Activated T-helper 17 cell treated with anti-CD3 and anti-CD28 coated beads, Interleukin-2, amount 50 U/mL, for 72 hours (primary cell): Measurements from ENCODE around the gene SUSD4. TPM values are rescaled to one million over a fixed set of nuclear protein-coding genes. Genes with fewer than 3 reads are reported as not detected.

ENCODE experiments used
- ATAC-seq: fragments of 150-1000 bp; cut with Tn5 transposase; replicated peaks from 2 replicates; pipeline ENCODE4 v1.10.0; 2021; ENCODE audit warnings: mild to moderate bottlenecking, moderate library complexity
- H3K27ac Mint-ChIP-seq: one replicate; pipeline ENCODE4 v1.8.0; 2022; ENCODE audit warnings: mixed read lengths
- H3K27me3 Mint-ChIP-seq: one replicate; pipeline ENCODE4 v1.8.0; 2022; ENCODE audit warnings: mixed read lengths
- H3K36me3 Mint-ChIP-seq: one replicate; pipeline ENCODE4 v1.8.0; 2022; ENCODE audit warnings: low read depth, mild to moderate bottlenecking, mixed read lengths
- H3K4me1 Mint-ChIP-seq: one replicate; pipeline ENCODE4 v1.8.0; 2022; ENCODE audit warnings: mixed read lengths
- H3K4me3 Mint-ChIP-seq: one replicate; pipeline ENCODE4 v1.8.0; 2022; ENCODE audit warnings: mild to moderate bottlenecking, mixed read lengths
- H3K9me3 Mint-ChIP-seq: one replicate; pipeline ENCODE4 v1.8.0; 2022; ENCODE audit warnings: mixed read lengths
- total RNA-seq, 2 donors: library from RNA; stranded (reverse); gene quantifications; one replicate each; pipeline ENCODE4 v1.2.3, GENCODE V29; 2022

Gene SUSD4
- total RNA-seq, 2 donors from 2014 or later: 0.11 to 0.42 TPM

DNA sequence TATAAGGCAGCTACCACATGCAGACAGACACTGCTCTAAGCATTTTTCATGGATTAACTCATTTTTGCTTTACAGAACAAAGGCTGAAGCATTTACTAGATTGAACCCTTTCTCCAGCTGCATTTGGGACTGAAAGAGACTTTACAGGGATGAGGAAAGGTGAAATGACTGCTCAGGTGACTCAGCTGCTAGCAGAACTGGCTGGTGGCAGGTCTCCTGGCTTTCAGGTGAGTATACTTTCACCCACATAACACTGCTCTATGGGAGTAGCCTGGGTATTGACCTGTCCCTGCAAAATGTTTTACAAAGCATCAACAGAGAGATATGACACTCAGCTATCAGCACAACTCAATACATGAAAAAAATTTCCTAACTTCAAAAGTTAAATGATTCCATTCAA lies 26.6 kb upstream of the SUSD4 start:
- ATAC-seq: no peak
- peaks cover 18% of the 10 kb centered on the region for H3K27me3 Mint-ChIP-seq
- no peak overlapping the region for H3K27ac Mint-ChIP-seq
- H3K4me3 Mint-ChIP-seq: no peak overlapping the region
- no peaks in the 10 kb centered on the region for H3K9me3 Mint-ChIP-seq
- H3K4me1 Mint-ChIP-seq: no peaks in the 10 kb centered on the region
- H3K36me3 Mint-ChIP-seq: no peaks in the 10 kb centered on the region

DNA sequence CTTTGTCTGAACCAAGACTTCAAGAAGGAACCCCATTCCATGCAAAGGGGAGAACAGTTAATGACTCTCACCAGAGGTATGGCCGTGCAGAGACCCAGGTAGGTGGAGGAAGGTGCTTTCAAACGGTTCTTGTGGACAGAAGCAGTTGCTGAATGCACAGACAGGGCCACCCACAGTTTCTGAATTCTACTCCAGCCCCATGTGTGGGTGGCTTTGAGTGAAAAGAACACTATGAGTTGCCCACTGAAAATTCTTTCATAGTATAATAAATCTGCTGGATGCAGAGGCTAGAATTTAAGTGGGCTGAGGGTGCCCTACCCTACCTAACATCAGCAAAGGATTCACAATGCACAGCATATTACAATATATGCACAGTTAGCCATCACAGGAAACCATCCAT lies 22.0 kb upstream of the SUSD4 start:
- Mint-ChIP-seq H3K4me1 (no peaks in the 10 kb centered on the region), H3K4me3 (no peak overlapping the region), H3K27ac (no peak overlapping the region), H3K27me3 (peaks cover 3% of the 10 kb centered on the region), H3K36me3 (no peaks in the 10 kb centered on the region), H3K9me3 (no peaks in the 10 kb centered on the region)
- no peak for ATAC-seq

DNA sequence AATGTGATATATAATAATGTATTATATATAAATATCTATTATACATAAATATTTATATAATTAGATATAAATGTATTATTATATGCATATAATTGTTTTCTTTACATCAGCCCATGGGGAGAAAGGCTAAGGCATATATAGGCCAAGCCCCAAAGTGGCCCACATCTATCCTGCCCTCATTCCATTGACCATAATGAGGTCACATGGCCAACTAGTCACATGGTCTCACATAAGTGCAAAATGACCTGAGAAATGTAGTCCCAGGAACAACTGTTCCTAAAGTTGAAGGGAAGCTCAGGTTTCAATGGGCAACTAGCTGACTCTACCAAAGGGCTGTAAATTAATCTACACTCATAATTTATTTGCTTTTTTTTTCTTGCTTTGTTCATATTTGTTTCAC lies 14.8 kb upstream of the SUSD4 start:
- H3K4me3 Mint-ChIP-seq: no peak overlapping the region
- no peak overlapping the region for H3K27ac Mint-ChIP-seq
- no peak for ATAC-seq
- no peaks in the 10 kb centered on the region for H3K4me1 Mint-ChIP-seq
- H3K36me3 Mint-ChIP-seq: no peaks in the 10 kb centered on the region
- peaks cover 3% of the 10 kb centered on the region for H3K27me3 Mint-ChIP-seq
- no peaks in the 10 kb centered on the region for H3K9me3 Mint-ChIP-seq

DNA sequence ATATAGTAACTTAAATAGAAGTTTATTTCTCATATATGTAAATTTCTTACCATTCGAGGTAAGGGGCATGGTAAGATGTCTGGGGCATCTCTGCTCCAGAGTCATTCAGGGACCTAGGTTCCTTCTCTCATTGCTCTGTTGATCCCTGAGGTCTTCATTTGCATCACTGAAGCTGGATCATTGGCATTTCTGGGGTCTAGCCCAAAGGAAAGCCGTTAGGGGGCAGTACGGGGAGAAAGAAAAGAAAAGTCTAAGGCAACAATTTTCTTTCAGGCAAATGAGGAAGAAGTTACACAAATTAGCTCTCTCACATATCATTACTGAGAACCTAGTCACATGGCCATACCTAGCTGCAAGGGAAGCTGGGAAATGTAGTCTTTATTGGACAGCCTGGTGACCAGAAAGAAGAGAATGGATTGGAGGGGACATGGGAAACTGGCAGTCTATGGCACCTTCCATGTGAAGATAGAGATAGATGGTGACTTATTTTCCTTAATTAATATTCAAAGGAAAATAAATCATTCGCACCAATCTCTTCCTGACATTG lies 10.2 kb upstream of the SUSD4 start:
- Mint-ChIP-seq H3K36me3 (no peaks in the 10 kb centered on the region), H3K27ac (no peak overlapping the region), H3K9me3 (no peaks in the 10 kb centered on the region), H3K4me3 (no peak overlapping the region), H3K4me1 (no peaks in the 10 kb centered on the region), H3K27me3 (peaks cover 3% of the 10 kb centered on the region)
- ATAC-seq: no peak

DNA sequence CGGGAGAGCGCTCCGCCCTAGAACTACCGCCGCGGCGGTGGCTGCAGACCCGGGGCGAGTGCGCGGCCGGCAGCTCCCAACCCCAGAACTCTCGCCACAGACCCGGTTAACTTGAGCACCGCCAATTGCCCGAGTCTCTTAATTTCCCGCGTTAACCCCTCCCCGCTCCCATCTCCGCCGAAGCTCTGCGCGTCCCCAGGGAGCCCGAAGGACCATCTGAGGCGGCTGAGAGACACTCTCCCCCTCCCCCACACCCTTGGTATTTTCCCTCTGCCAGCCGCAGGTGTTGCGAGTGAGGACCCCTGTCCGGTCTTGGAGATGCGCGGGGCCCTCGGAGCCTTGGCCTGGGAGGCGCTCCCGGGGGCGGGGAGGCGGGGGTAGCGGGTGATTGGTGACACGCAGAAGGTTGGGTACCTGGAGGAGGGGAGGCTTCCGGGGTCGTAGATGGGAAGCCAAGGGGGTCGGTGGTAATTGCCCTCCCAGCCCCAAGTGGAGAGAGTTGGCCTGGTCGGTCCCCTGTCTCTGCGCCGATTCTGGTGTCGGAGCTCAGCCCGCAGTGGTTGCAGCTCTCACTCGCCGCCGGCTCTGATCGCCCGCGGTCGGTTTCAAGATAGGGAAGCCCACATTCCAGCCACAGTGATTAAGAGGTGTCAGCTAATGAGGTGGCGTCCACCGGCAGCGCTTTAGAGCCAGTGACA lies 858 bp upstream of the SUSD4 start:
- H3K9me3 Mint-ChIP-seq: no peaks in the 10 kb centered on the region
- ATAC-seq: peak; percentile 43
- no peaks in the 10 kb centered on the region for H3K36me3 Mint-ChIP-seq
- H3K27ac Mint-ChIP-seq: no peak overlapping the region
- peak overlapping the region; percentile 57 for H3K4me3 Mint-ChIP-seq
- peaks cover 3% of the 10 kb centered on the region for H3K4me1 Mint-ChIP-seq
- H3K27me3 Mint-ChIP-seq: peaks cover 3% of the 10 kb centered on the region

DNA sequence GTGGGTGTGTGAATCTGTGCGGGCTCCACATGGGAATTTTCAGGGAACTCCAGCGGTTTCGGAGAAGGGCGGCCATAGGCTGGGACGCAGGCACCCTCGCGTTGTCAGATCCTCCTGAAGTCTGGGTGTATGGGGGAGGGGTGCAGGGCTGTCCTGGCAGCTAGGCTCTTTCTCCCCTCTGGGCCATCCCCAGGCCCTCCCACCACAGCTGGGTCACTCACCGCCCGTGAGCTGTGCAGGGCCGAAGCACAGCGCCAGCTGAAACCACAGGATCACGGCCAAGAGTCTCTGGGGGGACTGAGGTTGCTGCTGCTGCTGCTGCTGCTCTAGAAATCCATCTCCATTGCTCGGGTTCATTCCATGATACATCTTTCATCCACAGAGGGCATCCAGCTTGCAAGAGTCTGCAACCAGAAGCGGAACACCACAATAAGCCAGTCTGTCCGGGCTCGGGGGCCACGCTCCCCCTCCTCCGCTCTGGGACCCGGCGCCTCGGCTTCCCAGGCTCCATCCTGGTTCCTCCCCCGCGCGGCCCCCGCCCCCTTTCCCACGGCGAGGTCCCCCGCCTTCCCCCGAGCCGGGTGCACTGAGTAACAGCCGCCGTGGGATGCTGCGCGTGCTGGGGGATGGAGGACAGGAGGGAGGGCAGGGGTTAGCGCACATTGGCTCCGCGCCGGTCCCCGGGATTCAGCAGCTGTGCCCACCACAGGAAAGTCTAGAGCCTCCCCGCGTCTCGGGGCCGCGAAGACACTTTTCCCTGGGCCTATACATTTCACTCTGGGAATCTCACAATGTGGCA lies 720 bp downstream of the SUSD4 start:
- Mint-ChIP-seq H3K36me3 (no peaks in the 10 kb centered on the region), H3K27me3 (peaks cover 3% of the 10 kb centered on the region), H3K4me1 (peaks cover 3% of the 10 kb centered on the region), H3K9me3 (no peaks in the 10 kb centered on the region), H3K27ac (no peak overlapping the region), H3K4me3 (peak overlapping the region; percentile 71)
- peak; percentile 48 for ATAC-seq

DNA sequence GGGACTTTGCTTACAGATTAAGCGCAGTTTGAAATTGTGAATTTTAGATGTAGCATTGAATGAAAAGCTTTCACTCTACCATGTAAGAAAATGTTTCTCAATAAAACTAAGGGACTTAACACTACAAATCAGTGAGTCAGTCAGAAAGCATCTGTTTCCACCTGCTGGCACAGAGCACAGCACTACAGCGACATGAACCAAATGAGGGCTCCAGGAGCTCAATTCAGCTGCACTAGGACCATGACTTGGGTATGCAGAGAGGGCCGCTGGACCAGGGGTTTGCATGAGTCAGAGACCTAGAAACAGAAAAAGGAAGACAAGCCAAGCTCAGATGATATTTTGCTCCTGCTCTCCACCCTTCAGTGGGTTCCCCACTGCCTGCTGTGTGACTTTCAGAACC lies 5.2 kb downstream of the SUSD4 start:
- Mint-ChIP-seq H3K9me3 (no peaks in the 10 kb centered on the region), H3K27ac (no peak overlapping the region), H3K4me1 (peaks cover 3% of the 10 kb centered on the region), H3K27me3 (no peaks in the 10 kb centered on the region), H3K36me3 (no peaks in the 10 kb centered on the region), H3K4me3 (no peak overlapping the region)
- no peak for ATAC-seq

DNA sequence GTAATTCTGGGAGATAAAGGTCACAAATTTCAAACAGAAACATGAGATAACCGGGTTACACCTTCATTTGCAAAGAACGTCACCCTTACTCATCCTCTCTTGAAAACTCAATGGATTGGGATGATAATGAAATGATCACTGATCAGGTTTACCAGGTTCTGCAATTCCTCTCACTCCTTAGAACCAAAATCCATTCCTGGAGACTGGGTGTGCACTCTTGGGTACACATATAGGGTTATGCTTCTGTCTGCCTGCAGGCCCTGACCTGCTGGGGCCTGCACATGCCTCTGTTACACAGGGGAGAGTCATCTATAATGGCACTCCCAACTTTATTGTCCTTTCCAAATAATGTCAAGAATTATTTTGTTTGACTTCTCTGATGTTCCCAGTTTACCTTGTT lies 8.3 kb downstream of the SUSD4 start:
- Mint-ChIP-seq H3K27me3 (no peaks in the 10 kb centered on the region), H3K4me1 (no peaks in the 10 kb centered on the region), H3K27ac (no peak overlapping the region), H3K9me3 (no peaks in the 10 kb centered on the region), H3K36me3 (no peaks in the 10 kb centered on the region), H3K4me3 (no peak overlapping the region)
- no peak for ATAC-seq

DNA sequence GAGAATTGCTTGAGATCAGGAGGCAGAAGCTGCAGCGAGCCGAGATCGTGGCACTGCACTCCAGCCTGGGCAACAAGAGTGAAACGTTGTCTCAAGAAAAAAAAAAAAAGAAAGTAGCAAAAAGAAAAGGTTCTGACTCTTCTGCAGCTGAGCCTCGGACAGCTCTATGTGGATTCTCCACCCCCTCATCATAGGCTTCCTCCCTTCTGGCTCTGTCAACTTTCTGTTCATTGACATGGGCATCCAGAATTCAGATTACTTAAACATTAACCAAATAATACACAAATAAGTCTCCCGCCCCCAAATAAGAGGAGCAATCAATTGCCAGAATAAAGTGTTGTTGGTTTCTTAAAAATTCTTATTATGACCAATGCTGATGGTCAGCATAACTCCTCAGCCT lies 10.0 kb downstream of the SUSD4 start:
- no peaks in the 10 kb centered on the region for H3K36me3 Mint-ChIP-seq
- H3K4me3 Mint-ChIP-seq: no peak overlapping the region
- ATAC-seq: no peak
- H3K27ac Mint-ChIP-seq: peak overlapping the region; percentile 36
- H3K27me3 Mint-ChIP-seq: no peaks in the 10 kb centered on the region
- no peaks in the 10 kb centered on the region for H3K9me3 Mint-ChIP-seq
- H3K4me1 Mint-ChIP-seq: peaks cover 5% of the 10 kb centered on the region

DNA sequence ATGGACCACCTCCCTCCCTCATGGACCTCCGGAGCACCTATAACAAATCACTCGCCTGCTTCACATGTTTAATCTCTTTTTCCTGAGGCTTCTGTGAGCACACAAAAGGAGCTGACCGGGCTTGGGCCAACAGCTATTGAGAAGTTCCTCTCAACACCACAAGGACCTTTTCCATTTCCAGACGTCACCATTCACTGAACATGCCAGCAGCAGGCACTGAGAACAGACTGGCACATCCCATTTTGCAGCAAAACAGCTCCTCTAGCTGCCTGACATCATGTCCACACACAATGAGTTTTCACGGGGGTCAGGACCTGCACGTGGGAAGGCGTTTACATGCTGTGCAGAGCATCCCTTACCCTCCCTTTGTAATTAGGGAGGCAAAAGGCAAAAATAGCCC lies 11.0 kb downstream of the SUSD4 start:
- Mint-ChIP-seq H3K4me1 (peaks cover 5% of the 10 kb centered on the region), H3K27ac (no peak overlapping the region), H3K27me3 (no peaks in the 10 kb centered on the region), H3K9me3 (no peaks in the 10 kb centered on the region), H3K4me3 (no peak overlapping the region), H3K36me3 (no peaks in the 10 kb centered on the region)
- ATAC-seq: no peak

DNA sequence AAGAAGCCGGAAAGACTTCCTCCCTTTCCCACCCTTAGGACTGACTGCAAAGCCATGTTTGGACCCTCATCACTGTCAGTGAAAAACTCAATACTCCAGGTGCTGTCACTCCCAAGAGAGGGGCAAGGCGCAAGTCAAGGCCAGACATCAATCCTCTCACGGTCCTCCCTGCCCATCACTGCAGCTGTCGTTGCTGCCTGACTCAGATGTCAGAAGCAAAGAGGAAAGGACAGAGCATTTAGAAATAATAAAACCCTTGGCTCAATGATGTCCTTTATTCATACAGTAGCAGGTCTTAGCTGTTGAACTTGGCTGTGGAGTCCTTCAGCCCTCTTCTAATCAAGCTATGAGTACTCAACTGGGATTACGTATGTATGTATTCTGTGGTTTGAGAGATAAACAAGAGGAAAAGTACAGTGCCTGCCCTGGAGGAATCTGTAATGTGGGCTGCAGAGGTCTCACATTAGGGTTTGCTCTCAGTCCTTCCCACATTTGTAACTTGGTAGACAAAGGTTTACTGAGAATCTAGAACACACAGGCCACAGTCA lies 13.5 kb downstream of the SUSD4 start:
- Mint-ChIP-seq H3K9me3 (no peaks in the 10 kb centered on the region), H3K27me3 (no peaks in the 10 kb centered on the region), H3K27ac (no peak overlapping the region), H3K4me3 (no peak overlapping the region), H3K36me3 (no peaks in the 10 kb centered on the region), H3K4me1 (peaks cover 5% of the 10 kb centered on the region)
- no peak for ATAC-seq

DNA sequence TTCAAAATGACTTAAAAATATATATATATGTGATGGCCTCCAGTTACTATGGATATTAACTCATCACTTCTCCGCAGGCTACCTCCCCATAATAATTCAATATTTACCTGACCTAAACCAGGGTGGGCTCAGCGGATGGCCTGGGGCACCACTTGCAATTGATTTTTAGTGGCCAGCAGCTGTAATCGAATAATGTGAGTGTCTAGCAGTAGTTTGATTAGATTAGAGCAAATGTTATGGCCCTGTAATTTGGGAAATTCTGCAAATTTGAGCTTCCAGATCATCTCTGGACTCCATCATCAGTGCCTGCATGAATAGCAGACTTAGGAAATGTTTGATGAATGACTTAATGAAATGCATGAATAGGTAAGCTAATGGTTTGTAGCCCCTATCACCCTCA lies 14.7 kb downstream of the SUSD4 start:
- peaks cover 5% of the 10 kb centered on the region for H3K4me1 Mint-ChIP-seq
- H3K27ac Mint-ChIP-seq: no peak overlapping the region
- no peaks in the 10 kb centered on the region for H3K9me3 Mint-ChIP-seq
- H3K36me3 Mint-ChIP-seq: no peaks in the 10 kb centered on the region
- no peak for ATAC-seq
- no peak overlapping the region for H3K4me3 Mint-ChIP-seq
- H3K27me3 Mint-ChIP-seq: no peaks in the 10 kb centered on the region

DNA sequence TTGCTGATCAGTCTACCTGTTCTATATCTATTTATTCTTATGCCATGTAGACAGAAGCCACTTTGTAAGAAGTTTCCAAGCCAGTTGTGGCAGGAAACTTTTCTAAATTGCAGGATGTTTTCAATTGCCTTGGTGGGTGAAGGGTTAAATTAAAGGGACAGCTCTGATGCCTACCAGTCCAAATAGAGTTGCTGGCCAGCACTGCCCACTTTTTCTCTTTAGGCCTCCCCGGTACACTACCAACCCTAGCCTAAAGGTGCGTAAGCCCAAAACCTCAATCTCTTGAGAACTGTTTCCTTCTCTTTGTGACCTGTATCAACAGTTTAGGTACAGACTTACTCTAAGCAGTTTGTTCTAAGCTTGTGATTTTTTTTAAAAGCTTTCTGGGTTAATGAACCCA lies 15.5 kb downstream of the SUSD4 start:
- H3K36me3 Mint-ChIP-seq: no peaks in the 10 kb centered on the region
- peaks cover 5% of the 10 kb centered on the region for H3K4me1 Mint-ChIP-seq
- no peaks in the 10 kb centered on the region for H3K27me3 Mint-ChIP-seq
- H3K9me3 Mint-ChIP-seq: no peaks in the 10 kb centered on the region
- no peak overlapping the region for H3K4me3 Mint-ChIP-seq
- no peak for ATAC-seq
- no peak overlapping the region for H3K27ac Mint-ChIP-seq

DNA sequence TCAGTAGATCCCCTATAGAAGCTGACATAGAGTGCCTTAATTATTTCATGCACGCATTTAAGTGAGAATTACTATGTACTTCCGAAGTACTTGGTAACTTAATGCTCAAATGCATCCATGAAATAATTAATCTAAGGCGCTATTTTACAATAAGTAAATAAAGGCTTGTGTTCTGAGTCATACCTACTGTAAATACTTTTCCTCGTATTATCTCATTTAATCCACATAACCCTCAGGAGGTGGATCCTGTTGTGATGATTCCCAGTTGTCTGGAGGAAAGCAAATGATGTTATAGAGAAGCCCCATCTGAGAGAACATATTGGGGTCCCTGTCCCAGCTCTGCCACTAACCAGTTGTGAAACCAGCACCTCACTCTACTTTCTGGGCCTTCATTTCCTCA lies 16.4 kb downstream of the SUSD4 start:
- ATAC-seq: no peak
- Mint-ChIP-seq H3K4me1 (peaks cover 5% of the 10 kb centered on the region), H3K27me3 (no peaks in the 10 kb centered on the region), H3K27ac (no peak overlapping the region), H3K4me3 (no peak overlapping the region), H3K36me3 (no peaks in the 10 kb centered on the region), H3K9me3 (no peaks in the 10 kb centered on the region)

DNA sequence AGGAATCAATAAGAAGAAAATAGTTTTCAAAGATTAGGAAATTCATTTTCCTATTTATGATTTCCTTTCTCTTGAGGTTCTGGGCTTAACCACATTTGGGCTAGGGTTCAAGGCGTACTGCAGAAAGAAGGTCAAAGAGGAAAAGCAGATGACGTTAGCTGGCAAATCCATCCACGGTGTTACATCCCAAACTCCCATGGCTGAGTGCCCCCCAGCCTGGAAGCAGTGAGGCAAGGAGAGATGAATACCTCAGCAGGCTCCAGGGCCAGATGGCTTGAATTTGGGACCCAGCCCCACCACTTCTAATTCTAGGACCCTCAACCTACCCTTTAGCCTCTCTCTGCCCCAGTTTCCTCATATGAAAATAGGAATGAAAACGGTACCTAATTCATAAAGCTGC lies 17.7 kb downstream of the SUSD4 start:
- Mint-ChIP-seq H3K4me3 (no peak overlapping the region), H3K27ac (no peak overlapping the region), H3K27me3 (no peaks in the 10 kb centered on the region), H3K4me1 (peaks cover 5% of the 10 kb centered on the region), H3K9me3 (no peaks in the 10 kb centered on the region), H3K36me3 (no peaks in the 10 kb centered on the region)
- ATAC-seq: no peak
